ENCODE results near the gene KSR1. TPM values are rescaled to one million over a fixed set of nuclear protein-coding genes. Genes with fewer than 3 reads are reported as not detected.

KSR1 gene
- total RNA-seq, 1 experiment from 2014 or later, result 41.7 TPM

DNA sequence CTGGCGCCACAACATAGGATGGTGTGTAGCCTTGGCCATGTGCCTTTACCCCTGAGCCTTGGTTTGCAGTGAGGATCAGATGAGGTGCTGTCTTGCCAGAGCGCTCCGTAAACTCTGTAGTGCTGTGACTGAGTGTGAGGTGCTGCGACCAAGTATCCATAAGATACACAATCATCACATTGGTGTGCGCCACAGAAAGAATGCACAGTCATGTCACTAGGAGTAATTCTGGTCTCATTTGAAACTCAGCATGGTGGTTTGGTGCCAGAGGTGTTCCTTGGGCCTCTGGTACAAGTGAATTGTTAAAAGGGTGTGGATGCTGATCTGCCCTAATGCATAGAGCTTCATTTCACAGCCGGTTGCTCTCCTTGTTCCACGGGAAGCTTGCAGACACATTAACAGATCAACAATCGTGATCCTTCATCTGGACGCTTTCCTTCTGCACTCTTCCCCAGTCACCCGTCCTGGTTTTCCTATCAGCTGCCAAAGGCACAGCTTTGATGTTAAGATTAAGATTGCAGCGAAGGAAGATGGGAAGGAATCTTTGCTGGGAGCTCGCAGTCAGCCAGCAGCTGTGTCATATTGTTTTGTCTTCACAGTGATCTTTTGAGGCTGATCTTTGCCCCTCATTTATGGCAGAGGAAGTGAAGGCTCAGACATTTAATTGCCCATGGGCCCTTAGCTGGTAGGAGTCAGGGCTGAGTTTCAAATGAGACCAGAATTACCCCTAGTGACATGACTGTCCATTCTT is 79.1 kb downstream of the KSR1 start:
- no TSS peak for BruUV-seq (replicated peaks)
- intact Hi-C loops (cut with micrococcal nuclease; ENCODE audit: unreplicated experiment), result no loop called here
- ChIA-PET CTCF (no interaction called here), POLR2A (ENCODE audit: low non-redundant PET) (no interaction called here)
- no peak for TF ChIP-seq EZH2 (IDR thresholded peaks at IDR 0.05; ENCODE audit: borderline replicate concordance, low read depth, low read length, poor library complexity, severe bottlenecking)
- TF ChIP-seq CTCF (conservative IDR thresholded peaks at IDR 0.05; ENCODE audit: low read depth, low read length), result no peak
- Histone ChIP-seq H3K27me3 (replicated peaks; ENCODE audit: insufficient read depth, low read depth, low read length, poor library complexity) (no peaks in the 10 kb centered on the region), H3K9me3 (ENCODE audit: low read depth, low read length, poor library complexity, severe bottlenecking) (no peaks in the 10 kb centered on the region), H3K4me1 (ENCODE audit: insufficient read depth, low read length, poor library complexity, severe bottlenecking) (peaks cover 17% of the 10 kb centered on the region), H3K36me3 (ENCODE audit: insufficient read depth, low read length, poor library complexity, severe bottlenecking) (no peaks in the 10 kb centered on the region), H3K4me3 (ENCODE audit: low read depth, low read length, poor library complexity, severe bottlenecking) (no peak overlapping the region), H3K27ac (ENCODE audit: low read depth, low read length, poor library complexity, severe bottlenecking) (no peak overlapping the region)
- no peak for DNase-seq (ENCODE audit: low spot score)

GRCh38 chr17:27535975-27536374 is 79.7 kb downstream of the KSR1 start:
- H3K27me3 ChIP-seq (replicated peaks; ENCODE audit: insufficient read depth, low read depth, low read length, poor library complexity), result no peaks in the 10 kb centered on the region
- H3K4me3 ChIP-seq (ENCODE audit: low read depth, low read length, poor library complexity, severe bottlenecking), result no peak overlapping the region
- H3K9me3 ChIP-seq (ENCODE audit: low read depth, low read length, poor library complexity, severe bottlenecking), result no peaks in the 10 kb centered on the region
- no peak overlapping the region for H3K27ac ChIP-seq (ENCODE audit: low read depth, low read length, poor library complexity, severe bottlenecking)
- no peak for TF ChIP-seq EZH2 (IDR thresholded peaks at IDR 0.05; ENCODE audit: borderline replicate concordance, low read depth, low read length, poor library complexity, severe bottlenecking)
- TF ChIP-seq CTCF (conservative IDR thresholded peaks at IDR 0.05; ENCODE audit: low read depth, low read length), result no peak
- ChIA-PET CTCF (no interaction called here), POLR2A (ENCODE audit: low non-redundant PET) (no interaction called here)
- no peaks in the 10 kb centered on the region for H3K36me3 ChIP-seq (ENCODE audit: insufficient read depth, low read length, poor library complexity, severe bottlenecking)
- no TSS peak for BruUV-seq (replicated peaks)
- no peak for DNase-seq (ENCODE audit: low spot score)
- intact Hi-C loops (cut with micrococcal nuclease; ENCODE audit: unreplicated experiment), result no loop called here
- H3K4me1 ChIP-seq (ENCODE audit: insufficient read depth, low read length, poor library complexity, severe bottlenecking), result peaks cover 17% of the 10 kb centered on the region

GRCh38 chr17:27536781-27537180 is 80.5 kb downstream of the KSR1 start:
- POLR2A ChIA-PET (ENCODE audit: low non-redundant PET), result no interaction called here
- intact Hi-C loops (cut with micrococcal nuclease; ENCODE audit: unreplicated experiment), result no loop called here
- DNase-seq (ENCODE audit: low spot score), result no peak
- H3K27ac ChIP-seq (ENCODE audit: low read depth, low read length, poor library complexity, severe bottlenecking), result no peak overlapping the region
- no TSS peak for BruUV-seq (replicated peaks)
- H3K4me1 ChIP-seq (ENCODE audit: insufficient read depth, low read length, poor library complexity, severe bottlenecking), result peaks cover 9% of the 10 kb centered on the region
- CTCF ChIA-PET, result no interaction called here
- TF ChIP-seq EZH2 (IDR thresholded peaks at IDR 0.05; ENCODE audit: borderline replicate concordance, low read depth, low read length, poor library complexity, severe bottlenecking), result no peak
- TF ChIP-seq CTCF (conservative IDR thresholded peaks at IDR 0.05; ENCODE audit: low read depth, low read length), result no peak
- no peaks in the 10 kb centered on the region for H3K9me3 ChIP-seq (ENCODE audit: low read depth, low read length, poor library complexity, severe bottlenecking)
- H3K36me3 ChIP-seq (ENCODE audit: insufficient read depth, low read length, poor library complexity, severe bottlenecking), result no peaks in the 10 kb centered on the region
- H3K27me3 ChIP-seq (replicated peaks; ENCODE audit: insufficient read depth, low read depth, low read length, poor library complexity), result no peaks in the 10 kb centered on the region
- H3K4me3 ChIP-seq (ENCODE audit: low read depth, low read length, poor library complexity, severe bottlenecking), result no peak overlapping the region
